Measurements from ENCODE around the gene KRTAP25-1. TPM values are rescaled to one million over a fixed set of nuclear protein-coding genes. Genes with fewer than 3 reads are reported as not detected.

KRTAP25-1 gene, protein sequence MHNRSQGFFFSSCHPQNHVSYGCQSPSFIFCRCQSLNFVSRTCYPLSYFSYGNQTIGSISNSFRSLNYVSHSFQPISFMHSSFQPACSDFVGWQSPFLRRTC
- total RNA-seq = not detected
- not detected for polyA plus RNA-seq
- long read RNA-seq, donor 1 = 0 reads
- long read RNA-seq, donor 2 = 0 reads
- long read RNA-seq, donor 3 = 0 reads
- long read RNA-seq, donor 4 = 0 reads
- long read RNA-seq, donor 5 = 0 reads

DNA sequence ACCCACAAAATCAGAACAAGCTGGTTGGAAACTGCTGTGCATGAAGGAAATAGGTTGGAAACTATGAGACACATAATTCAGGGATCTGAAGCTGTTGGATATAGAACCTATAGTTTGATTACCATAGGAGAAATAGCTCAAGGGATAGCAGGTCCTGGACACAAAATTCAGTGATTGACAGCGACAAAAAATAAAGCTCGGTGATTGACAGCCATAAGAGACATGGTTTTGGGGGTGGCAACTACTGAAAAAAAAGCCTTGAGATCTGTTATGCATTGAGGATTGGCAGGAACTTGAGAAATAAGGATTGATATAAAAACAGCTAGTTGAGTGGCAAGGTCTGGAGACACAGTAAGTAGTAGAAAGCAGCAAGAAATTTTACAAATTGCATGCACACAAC lies at the start of gene KRTAP25-1:
KRTAP25-1 (minus strand) TSS at position 300 of the 400 bp plus-strand sequence; CDS start at position 276, 24 bp downstream.
- Histone ChIP-seq H3K9me3 (ENCODE audit: control insufficient read depth in 4 of 4, insufficient read depth in 3 of 4, low read length in 3 of 4) (no peaks in the 10 kb centered on the region), H3K9ac (ENCODE audit: insufficient read depth in 1 of 2, low read length in 2 of 2) (no peak within 1 kb of the TSS), H3K4me3 (no peak within 1 kb of the TSS), H3K4me1 (ENCODE audit: control insufficient read depth in 5 of 5, insufficient read depth in 5 of 5, low read length in 5 of 5) (no peaks in the 10 kb centered on the region), H3K27ac (ENCODE audit: low read depth in 1 of 2, low read length in 1 of 2) (no peak within 1 kb of the TSS), H3K27me3 (ENCODE audit: control insufficient read depth in 3 of 3, insufficient read depth in 3 of 3, low read length in 2 of 3) (no peaks in the 10 kb centered on the region), H3K36me3 (ENCODE audit: control insufficient read depth in 4 of 4, insufficient read depth in 4 of 4, low read length in 4 of 4) (no peaks in the 10 kb centered on the region)
- ATAC-seq (ENCODE audit: insufficient read depth, low FRiP score) (no peak), DNase-seq (no peak)
- TF ChIP-seq, protein P1, sequence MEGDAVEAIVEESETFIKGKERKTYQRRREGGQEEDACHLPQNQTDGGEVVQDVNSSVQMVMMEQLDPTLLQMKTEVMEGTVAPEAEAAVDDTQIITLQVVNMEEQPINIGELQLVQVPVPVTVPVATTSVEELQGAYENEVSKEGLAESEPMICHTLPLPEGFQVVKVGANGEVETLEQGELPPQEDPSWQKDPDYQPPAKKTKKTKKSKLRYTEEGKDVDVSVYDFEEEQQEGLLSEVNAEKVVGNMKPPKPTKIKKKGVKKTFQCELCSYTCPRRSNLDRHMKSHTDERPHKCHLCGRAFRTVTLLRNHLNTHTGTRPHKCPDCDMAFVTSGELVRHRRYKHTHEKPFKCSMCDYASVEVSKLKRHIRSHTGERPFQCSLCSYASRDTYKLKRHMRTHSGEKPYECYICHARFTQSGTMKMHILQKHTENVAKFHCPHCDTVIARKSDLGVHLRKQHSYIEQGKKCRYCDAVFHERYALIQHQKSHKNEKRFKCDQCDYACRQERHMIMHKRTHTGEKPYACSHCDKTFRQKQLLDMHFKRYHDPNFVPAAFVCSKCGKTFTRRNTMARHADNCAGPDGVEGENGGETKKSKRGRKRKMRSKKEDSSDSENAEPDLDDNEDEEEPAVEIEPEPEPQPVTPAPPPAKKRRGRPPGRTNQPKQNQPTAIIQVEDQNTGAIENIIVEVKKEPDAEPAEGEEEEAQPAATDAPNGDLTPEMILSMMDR (IDR thresholded peaks at IDR 0.05; ENCODE audit: control extremely low read depth, extremely low read depth) = no peak
- 96 to 97% methylated on average over 2 of the region's 2 CpGs for WGBS, 2 donors

DNA sequence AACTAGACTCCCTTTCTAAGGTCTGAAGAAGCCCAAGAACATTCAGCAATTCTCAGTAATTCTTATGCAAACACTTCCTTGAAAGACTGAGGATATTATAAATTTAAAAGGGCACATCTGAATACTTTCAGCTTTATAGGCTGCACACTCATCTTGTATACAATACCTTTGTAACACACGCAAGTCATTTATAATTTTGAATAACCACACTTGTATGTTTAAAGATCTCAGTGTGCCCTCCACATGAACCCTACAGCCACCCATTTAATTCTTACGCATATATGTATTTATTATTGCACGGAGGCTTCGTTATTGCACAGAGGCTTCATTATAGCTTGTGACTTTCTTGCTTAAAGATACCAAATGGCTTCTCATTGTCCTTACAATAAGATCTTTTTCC lies 49.4 kb upstream of the KRTAP25-1 start:
- Histone ChIP-seq H3K9me3 (ENCODE audit: control insufficient read depth in 4 of 4, insufficient read depth in 3 of 4, low read length in 3 of 4) (no peaks in the 10 kb centered on the region), H3K36me3 (ENCODE audit: control insufficient read depth in 4 of 4, insufficient read depth in 4 of 4, low read length in 4 of 4) (no peaks in the 10 kb centered on the region), H3K4me1 (ENCODE audit: control insufficient read depth in 5 of 5, insufficient read depth in 5 of 5, low read length in 5 of 5) (no peaks in the 10 kb centered on the region), H3K27me3 (ENCODE audit: control insufficient read depth in 3 of 3, insufficient read depth in 3 of 3, low read length in 2 of 3) (no peaks in the 10 kb centered on the region), H3K4me3 (no peak overlapping the region), H3K9ac (ENCODE audit: insufficient read depth in 1 of 2, low read length in 2 of 2) (no peak overlapping the region), H3K27ac (ENCODE audit: low read depth in 1 of 2, low read length in 1 of 2) (no peak overlapping the region)
- 89% methylated on average over 4 of the region's 4 CpGs for WGBS, 2 donors
- TF ChIP-seq, protein P1 (IDR thresholded peaks at IDR 0.05; ENCODE audit: control extremely low read depth, extremely low read depth) = no peak
- DNase-seq (no peak), ATAC-seq (ENCODE audit: insufficient read depth, low FRiP score) (no peak)

DNA sequence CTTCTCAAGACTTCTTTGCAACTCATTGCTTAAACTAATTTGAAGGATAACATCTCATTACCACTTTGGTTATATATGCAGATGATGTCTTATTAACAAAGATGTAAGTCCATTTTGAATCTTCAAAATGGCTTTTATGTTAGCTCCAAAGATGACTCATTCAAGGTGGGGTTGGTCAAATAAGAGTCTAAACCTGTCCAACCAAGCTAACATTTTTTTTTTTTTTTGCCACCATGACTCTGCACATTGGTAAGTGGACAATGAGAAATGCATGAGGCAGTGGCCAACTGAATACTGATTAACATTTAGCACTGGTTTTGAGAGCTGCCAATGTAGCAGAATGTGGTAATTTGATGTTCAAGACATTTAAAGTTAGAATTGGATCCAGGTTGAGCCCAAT lies 48.5 kb upstream of the KRTAP25-1 start:
- Histone ChIP-seq H3K4me1 (ENCODE audit: control insufficient read depth in 5 of 5, insufficient read depth in 5 of 5, low read length in 5 of 5) (no peaks in the 10 kb centered on the region), H3K36me3 (ENCODE audit: control insufficient read depth in 4 of 4, insufficient read depth in 4 of 4, low read length in 4 of 4) (no peaks in the 10 kb centered on the region), H3K27me3 (ENCODE audit: control insufficient read depth in 3 of 3, insufficient read depth in 3 of 3, low read length in 2 of 3) (no peaks in the 10 kb centered on the region), H3K4me3 (no peak overlapping the region), H3K9ac (ENCODE audit: insufficient read depth in 1 of 2, low read length in 2 of 2) (no peak overlapping the region), H3K27ac (ENCODE audit: low read depth in 1 of 2, low read length in 1 of 2) (no peak overlapping the region), H3K9me3 (ENCODE audit: control insufficient read depth in 4 of 4, insufficient read depth in 3 of 4, low read length in 3 of 4) (no peaks in the 10 kb centered on the region)
- TF ChIP-seq, protein P1 (IDR thresholded peaks at IDR 0.05; ENCODE audit: control extremely low read depth, extremely low read depth) = no peak
- no peak for ATAC-seq (ENCODE audit: insufficient read depth, low FRiP score)
- DNase-seq = no peak

DNA sequence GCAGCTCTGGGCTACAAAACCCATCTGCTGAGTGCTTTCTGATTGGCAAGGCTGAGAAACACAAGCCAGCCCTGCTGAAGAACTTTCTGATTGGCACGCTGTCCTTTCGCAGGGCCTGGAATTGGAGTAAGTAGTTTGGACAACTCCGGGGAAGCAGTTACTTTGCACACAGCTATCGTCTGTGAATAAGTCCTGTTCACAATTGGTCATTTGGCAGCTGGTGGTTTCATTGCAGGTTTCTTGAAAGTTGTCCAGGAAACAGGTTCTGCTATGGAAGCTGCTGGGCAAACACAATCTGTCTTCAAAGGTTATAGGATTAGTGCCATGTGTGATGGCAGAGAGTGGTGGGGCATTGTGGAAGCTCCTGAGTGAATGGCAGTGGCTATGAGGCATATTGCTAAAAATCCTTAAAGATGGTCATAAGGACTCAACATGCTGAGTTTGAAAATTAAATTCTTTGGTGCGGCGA lies 48.0 kb upstream of the KRTAP25-1 start, which contains the start of gene KRTAP27-1:
KRTAP27-1 (minus strand) TSS at position 419 of the 469 bp plus-strand sequence; CDS start at position 393, 26 bp downstream.
- TF ChIP-seq, protein P1 (IDR thresholded peaks at IDR 0.05; ENCODE audit: control extremely low read depth, extremely low read depth) = no peak
- Histone ChIP-seq H3K27me3 (ENCODE audit: control insufficient read depth in 3 of 3, insufficient read depth in 3 of 3, low read length in 2 of 3) (no peaks in the 10 kb centered on the region), H3K36me3 (ENCODE audit: control insufficient read depth in 4 of 4, insufficient read depth in 4 of 4, low read length in 4 of 4) (no peaks in the 10 kb centered on the region), H3K9ac (ENCODE audit: insufficient read depth in 1 of 2, low read length in 2 of 2) (no peak within 1 kb of the TSS), H3K4me3 (no peak within 1 kb of the TSS), H3K9me3 (ENCODE audit: control insufficient read depth in 4 of 4, insufficient read depth in 3 of 4, low read length in 3 of 4) (no peaks in the 10 kb centered on the region), H3K4me1 (ENCODE audit: control insufficient read depth in 5 of 5, insufficient read depth in 5 of 5, low read length in 5 of 5) (no peaks in the 10 kb centered on the region), H3K27ac (ENCODE audit: low read depth in 1 of 2, low read length in 1 of 2) (no peak within 1 kb of the TSS)
- WGBS, 2 donors = 84 to 94% methylated on average over 6 of the region's 6 CpGs
- DNase-seq (no peak), ATAC-seq (ENCODE audit: insufficient read depth, low FRiP score) (no peak)
